SK-N-MC (cell line): ENCODE data around the gene IL20RA.

ENCODE experiments used
- EZH2 ChIP-seq: fragments of 200-600 bp; sonication (generic); IDR thresholded peaks from one replicate; pipeline ENCODE4 v1.6.1; 2017; ENCODE audit warnings: antibody characterized with exemption
- POLR2AphosphoS5 ChIP-seq: IDR thresholded peaks from 2 replicates; pipeline ENCODE4 v1.6.1; 2012; ENCODE audit warnings: mild to moderate bottlenecking, low read depth, low read length, borderline replicate concordance

DNA sequence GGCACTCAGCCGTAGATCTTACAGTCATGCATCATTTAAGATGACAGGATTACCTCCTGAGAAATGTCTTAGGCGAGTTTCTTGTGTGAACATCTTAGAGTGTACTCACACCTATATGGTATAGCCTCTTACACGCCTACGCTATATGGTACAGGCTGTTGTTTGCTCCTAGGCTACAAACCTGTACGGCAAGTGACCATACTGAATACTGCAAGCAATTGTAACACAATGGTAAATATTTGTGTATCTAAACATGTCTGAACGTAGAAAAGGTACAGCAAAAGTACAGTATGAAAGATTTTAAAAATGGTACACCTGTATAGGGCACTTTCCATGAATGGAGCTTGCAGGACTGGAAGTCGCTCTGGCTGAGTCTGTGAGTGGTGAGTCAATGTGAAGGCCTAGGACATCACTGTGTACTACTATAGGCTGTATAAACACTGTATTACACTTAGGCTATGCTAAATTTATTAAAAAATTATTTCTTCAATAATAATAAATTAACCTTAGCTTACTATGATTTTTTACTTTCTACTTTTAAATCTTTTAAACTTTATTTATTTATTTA, 541 bp upstream of the IL20RA start:
- TF ChIP-seq EZH2 (no peak), POLR2AphosphoS5 (no peak)
